GM20000 (cell line): Measurements from ENCODE around the gene ASAP2.

ENCODE experiments used
- DNase-seq: peaks from one replicate; pipeline ENCODE4 v3.0.0; 2012; ENCODE audit warnings: low spot score
- TF ChIP-seq, protein P1 (sequence below): IDR thresholded peaks from 2 replicates; pipeline ENCODE4 v1.5.1; 2012; ENCODE audit warnings: mild to moderate bottlenecking, control low read depth; ENCODE audit errors: extremely low read depth, missing control alignments

Gene ASAP2

DNA sequence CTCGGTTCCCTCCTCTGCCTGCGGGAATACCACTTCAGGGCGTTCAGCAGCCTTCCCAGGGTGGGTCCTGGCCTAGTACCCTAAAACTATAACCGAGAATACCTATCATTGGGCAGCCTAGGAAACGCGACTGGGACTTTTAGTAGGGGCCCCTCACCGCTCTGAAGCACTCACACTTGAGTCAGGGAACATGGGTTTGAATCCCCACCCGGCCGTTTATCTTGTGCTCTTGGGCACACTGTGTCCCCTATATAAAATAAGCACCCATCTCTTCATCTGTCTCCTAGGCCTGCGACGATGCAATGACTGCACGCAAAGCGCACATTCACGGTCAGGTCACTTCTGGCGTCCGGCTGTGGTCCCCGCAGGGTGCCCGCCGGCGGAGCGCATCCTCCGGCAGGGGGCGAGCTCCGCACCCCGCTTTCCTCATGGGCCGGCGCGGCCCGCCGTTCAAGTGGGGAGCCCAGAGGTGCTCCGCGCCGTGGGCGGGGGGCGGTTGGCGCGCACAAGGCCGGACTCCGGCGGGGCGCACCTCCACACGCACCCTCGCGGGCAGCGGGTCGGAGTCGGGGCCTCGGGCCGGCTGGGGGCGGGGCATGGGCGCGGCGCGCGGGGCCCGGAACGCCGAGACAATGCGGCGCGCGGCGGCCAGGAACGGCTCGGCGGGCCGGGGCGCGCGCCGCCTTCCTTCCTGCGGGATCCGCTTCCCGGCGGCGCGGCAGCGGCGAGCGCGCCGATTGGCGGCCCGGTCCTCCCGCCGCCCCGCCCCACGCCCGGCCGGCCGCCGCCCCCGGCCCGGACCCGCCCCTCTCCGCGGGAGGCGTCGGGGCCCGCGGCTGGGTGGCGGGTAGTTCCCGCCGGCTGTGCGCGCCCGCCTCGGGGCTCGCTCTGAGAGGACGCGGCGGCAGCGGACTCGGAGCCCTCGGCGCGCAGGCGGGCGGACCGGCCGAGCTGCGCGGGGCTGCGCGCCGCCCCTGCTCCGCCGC, at the start of gene ASAP2:
ASAP2 (plus strand) TSS at position 850 of the 986 bp plus-strand sequence. CDS start 293 bp downstream, outside the sequence.
- peak; percentile 83 for DNase-seq
- TF ChIP-seq, protein P1, sequence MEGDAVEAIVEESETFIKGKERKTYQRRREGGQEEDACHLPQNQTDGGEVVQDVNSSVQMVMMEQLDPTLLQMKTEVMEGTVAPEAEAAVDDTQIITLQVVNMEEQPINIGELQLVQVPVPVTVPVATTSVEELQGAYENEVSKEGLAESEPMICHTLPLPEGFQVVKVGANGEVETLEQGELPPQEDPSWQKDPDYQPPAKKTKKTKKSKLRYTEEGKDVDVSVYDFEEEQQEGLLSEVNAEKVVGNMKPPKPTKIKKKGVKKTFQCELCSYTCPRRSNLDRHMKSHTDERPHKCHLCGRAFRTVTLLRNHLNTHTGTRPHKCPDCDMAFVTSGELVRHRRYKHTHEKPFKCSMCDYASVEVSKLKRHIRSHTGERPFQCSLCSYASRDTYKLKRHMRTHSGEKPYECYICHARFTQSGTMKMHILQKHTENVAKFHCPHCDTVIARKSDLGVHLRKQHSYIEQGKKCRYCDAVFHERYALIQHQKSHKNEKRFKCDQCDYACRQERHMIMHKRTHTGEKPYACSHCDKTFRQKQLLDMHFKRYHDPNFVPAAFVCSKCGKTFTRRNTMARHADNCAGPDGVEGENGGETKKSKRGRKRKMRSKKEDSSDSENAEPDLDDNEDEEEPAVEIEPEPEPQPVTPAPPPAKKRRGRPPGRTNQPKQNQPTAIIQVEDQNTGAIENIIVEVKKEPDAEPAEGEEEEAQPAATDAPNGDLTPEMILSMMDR: peak; percentile 37

DNA sequence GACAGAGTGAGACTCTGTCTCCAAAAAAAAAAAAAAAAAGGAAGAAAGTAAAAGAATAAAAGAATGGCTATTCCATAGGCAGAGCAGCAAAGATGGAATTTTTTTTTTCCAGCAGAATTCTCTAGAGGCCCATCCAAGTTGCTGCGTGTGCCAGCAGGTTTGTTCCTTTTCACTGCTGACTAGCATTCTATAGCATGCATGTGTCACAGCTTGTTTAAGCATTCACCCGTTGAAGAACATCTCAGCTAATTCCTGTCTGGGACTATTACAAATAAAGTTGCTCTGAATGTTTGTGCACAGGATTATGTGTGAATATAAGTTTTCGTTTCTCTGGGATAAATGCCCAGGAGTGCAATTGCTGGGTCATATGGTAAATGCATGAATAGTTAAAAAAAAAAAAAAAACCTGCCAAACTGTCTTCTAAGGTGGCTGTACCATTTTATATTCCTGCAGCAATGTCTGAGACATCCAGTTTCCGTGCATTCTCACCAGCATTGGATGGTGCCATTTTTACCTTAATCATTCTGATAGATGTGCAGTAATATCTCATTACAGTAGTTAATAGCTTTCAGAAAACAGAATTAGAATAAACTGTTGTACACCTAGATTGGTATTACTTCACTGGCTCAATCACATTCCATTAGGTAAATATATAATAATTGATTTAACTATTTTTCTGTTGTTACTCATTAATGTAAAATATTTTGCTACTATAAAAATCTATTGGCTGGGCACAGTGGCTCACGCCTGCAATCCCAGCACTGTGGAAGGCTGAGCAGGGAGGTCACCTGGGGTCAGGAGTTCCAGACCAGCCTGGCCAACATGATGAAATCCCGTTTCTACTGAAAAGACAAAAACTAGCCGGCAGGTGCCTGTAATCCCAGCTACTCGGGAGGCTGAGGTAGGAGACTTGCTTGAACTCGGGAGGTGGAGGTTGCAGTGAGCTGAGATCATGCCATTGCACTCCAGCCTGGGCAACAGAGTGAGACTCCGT, 47.5 kb upstream of the ASAP2 start:
- TF ChIP-seq, protein P1: no peak
- DNase-seq: no peak

DNA sequence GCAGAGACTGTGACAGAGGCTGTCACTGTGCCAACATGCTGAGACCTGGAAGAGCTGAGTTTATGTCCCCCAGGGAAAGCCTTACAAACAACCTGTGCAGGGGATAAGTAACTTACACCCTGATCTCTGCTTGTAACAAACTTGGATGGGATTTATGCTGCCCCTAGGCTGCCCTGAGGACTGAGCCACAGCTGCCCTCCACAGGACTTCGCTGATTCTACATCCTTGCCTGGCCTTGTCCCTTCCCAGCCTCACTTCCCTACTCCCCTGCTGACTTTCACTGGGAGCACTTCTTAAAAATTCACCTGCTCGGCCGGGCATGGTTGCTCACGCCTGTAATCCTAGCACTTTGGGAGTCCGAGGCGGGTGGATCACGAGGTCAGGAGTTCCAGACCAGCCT, 45.9 kb upstream of the ASAP2 start:
- TF ChIP-seq, protein P1: no peak
- no peak for DNase-seq

DNA sequence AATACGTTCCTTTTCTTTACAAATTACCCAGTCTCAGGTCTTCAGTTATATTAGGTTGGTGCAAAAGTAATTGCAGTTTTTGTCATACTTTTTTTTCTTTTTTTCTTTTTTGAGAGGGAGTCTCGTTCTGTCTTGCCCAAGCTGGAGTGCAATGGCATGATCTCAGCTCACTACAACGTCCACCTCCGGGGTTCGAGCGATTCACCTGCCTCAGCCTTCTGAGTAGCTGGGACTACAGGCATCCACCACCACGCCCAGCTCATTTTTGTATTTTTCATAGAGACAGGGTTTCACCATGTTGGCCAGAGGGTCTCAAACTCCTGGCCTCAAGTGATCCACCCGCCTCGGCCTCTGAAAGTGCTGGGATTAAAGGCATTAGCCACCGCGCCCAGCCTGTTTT, 43.8 kb upstream of the ASAP2 start:
- TF ChIP-seq, protein P1: no peak
- DNase-seq: no peak

DNA sequence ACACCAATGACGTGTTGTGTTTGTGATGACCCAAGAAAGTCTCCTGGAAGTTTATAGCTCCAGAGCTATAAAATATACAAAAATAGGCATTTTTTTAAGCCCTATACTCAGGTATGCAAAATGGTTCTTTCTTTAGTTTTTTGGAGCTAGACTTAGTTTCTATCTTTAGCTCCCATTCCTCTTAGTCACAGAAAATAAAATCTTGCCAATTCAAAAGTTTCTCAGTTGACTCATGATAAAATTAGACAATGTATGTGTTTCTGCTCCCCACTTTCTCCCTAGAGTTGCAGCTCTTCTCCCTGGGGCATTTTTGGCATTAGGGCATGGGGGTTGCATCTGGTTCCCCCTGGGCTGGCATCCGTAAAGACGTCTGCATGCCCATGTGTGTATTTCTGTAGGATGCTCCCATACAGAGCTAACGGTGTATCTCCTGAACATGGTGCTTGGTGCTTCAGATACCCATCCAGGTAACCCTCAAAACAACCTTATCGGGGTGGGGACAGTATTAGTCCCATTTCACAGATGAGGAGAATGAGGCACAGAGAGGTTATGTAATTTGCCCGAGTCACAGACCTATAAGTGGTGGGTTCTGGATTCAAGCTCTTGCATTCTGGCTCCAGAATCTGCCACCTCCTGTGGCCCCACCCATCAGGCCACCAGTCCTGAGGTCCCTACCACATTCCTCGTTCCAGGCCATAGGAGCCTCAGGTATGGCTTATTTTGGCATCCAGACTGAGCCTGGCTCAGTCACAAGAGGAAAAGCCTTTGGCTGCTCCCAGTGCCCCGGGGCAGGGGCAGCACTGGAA, 43.1 kb upstream of the ASAP2 start:
- TF ChIP-seq, protein P1: no peak
- no peak for DNase-seq

DNA sequence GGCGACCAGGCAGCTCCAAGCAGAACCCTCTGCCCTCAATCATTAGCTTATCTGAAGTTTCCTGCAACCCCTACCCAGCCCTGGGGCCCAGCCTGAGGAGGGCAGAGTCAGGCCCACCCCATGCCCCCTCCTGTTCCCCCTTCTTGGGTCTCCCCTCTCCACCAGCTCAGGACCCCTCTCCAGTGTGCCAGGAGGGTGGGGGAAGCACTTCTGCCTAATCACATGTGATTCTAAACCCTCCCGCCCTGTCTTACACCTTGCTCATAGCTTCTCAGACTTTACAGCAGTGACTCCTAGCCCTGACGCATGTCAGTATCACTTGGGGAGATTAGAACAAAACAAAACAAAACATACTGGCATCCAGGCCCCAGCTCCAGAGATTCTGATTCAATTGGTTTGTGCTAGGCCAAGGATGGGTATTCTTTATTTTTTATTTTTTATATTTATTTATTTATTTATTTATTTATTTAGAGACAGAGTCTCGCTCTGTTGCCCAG, 42.5 kb upstream of the ASAP2 start:
- DNase-seq: no peak
- TF ChIP-seq, protein P1: no peak
